Gastroesophageal sphincter (tissue), 4 donors: ENCODE data around the gene SEC24B. TPM values are rescaled to one million over a fixed set of nuclear protein-coding genes. Genes with fewer than 3 reads are reported as not detected.

Source experiments
- ATAC-seq: fragments of 150-250 bp; one replicate; pipeline ENCODE4 v1.9.1; 2016; ENCODE audit warnings: mild to moderate bottlenecking, moderate library complexity
- H3K27ac ChIP-seq, 4 donors: fragments of 200-600 bp; sonication (generic) in 3 of 4; 1 replicate in 3 of 4; 2 replicates in 1 of 4; pipeline ENCODE4 v1.5.1; 2016 to 2019
- H3K27me3 ChIP-seq: fragments of 200-600 bp; sonication (generic); one replicate; pipeline ENCODE4 v1.5.1; 2019
- H3K36me3 ChIP-seq, 2 donors: fragments of 200-600 bp; sonication (generic); one replicate each; pipeline ENCODE4 v1.5.1; 2019; ENCODE audit warnings: control low read depth in 1 of 2
- H3K4me1 ChIP-seq, 3 donors: fragments of 200-600 bp; sonication (generic); 1 replicate in 2 of 3; 2 replicates in 1 of 3; pipeline ENCODE4 v1.5.1; 2016 to 2019; ENCODE audit warnings: control low read depth in 2 of 3
- H3K4me3 ChIP-seq, 2 donors: fragments of 200-600 bp; sonication (generic); one replicate each; pipeline ENCODE4 v1.5.1; 2019; ENCODE audit warnings: mild to moderate bottlenecking in 1 of 2, moderate library complexity in 1 of 2
- H3K9me3 ChIP-seq, 3 donors: fragments of 200-600 bp; sonication (generic); one replicate each; pipeline ENCODE4 v1.5.1; 2017 to 2019; ENCODE audit warnings: control low read depth in 2 of 3
- CTCF ChIP-seq, 4 experiments: fragments of 200-600 bp in 2 of 4; fragments of 450-650 bp in 2 of 4; sonication (generic) in 1 of 4; IDR thresholded peaks; one replicate each; pipeline ENCODE4 v1.5.1; 2017 to 2019; ENCODE audit warnings: antibody characterized with exemption in 4 of 4, mild to moderate bottlenecking in 2 of 4, moderate library complexity in 2 of 4
- EP300 ChIP-seq: sonication (generic); formaldehyde crosslinking; IDR thresholded peaks from one replicate; pipeline ENCODE4 v1.6.1; 2017; ENCODE audit warnings: antibody characterized with exemption, mild to moderate bottlenecking
- POLR2A ChIP-seq, 2 donors: fragments of 450-650 bp; IDR thresholded peaks; one replicate each; pipeline ENCODE4 v1.6.1; 2017; ENCODE audit warnings: antibody characterized with exemption in 2 of 2, mild to moderate bottlenecking in 2 of 2, moderate library complexity in 1 of 2
- POLR2AphosphoS5 ChIP-seq: sonication (generic); formaldehyde crosslinking; IDR thresholded peaks from one replicate; pipeline ENCODE4 v1.6.1; 2017; ENCODE audit warnings: antibody characterized with exemption
- WGBS, 2 donors: methylation state at CpG; one replicate each; pipeline ENCODE4 v1.1.5; 2018; ENCODE audit warnings: low coverage in 1 of 2; 5-methylcytosine and 5-hydroxymethylcytosine counted together
- total RNA-seq, 4 donors: library from RNA; depleted of rRNA; stranded (reverse); fragments of >200 nt; gene quantifications; one replicate each; pipeline ENCODE4 v1.1.0, GENCODE V29; 2016

Gene SEC24B
- total RNA-seq, 4 donors from 2014 or later = 39.5 to 43.5 (median 41.7) TPM

GRCh38 chr4:109440948-109441347 lies 7.3 kb downstream of the SEC24B start:
- no peaks in the 10 kb centered on the region for H3K9me3 ChIP-seq
- ATAC-seq = peak; percentile 77
- H3K4me1 ChIP-seq = peaks cover 26 to 90% (median 45%) of the 10 kb centered on the region in 3 donors
- H3K36me3 ChIP-seq = peaks cover 0 to 8% of the 10 kb centered on the region in 2 donors
- H3K4me3 ChIP-seq = no peak overlapping the region
- no peaks in the 10 kb centered on the region for H3K27me3 ChIP-seq
- WGBS, 2 donors = 21 to 24% methylated on average over 4 of the region's 4 CpGs
- peak overlapping the region; percentile 41 to 65 (median 56) for H3K27ac ChIP-seq
- TF ChIP-seq POLR2AphosphoS5 = peak; percentile 74
- TF ChIP-seq CTCF (IDR thresholded peaks at IDR 0.05) = no peak
- no peak for TF ChIP-seq POLR2A (IDR thresholded peaks at IDR 0.05)
- TF ChIP-seq EP300 = no peak

DNA sequence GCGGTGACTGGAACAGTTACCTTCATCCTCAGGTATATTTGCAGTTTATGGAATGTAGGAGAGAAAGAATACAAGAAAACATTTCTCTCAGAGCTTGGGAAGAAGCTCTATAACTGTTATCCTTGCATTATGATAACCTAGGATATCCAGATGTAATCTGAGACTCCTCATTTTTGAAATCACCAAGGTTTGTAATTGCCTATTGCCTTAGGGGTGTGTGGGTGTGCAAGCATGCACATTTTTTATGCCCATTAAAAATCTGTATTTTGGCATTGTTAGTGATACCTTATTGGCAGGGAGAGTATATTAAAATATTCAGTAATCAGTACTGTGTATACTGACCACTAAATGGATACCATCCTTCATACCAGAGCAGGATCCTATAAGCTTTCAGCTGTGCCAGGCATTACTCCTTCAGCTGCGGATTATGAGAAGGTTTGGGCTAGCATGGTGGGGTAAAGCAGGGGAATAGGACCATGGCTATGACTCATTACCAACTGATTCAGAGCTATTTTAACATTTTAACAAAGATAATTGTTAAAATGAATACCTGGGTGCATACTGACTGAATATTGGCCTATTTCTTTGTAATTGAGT lies 8.3 kb downstream of the SEC24B start:
- no peaks in the 10 kb centered on the region for H3K27me3 ChIP-seq
- peaks cover 26 to 80% (median 45%) of the 10 kb centered on the region in 3 donors for H3K4me1 ChIP-seq
- no peak for ATAC-seq
- H3K36me3 ChIP-seq = peaks cover 0 to 13% of the 10 kb centered on the region in 2 donors
- H3K9me3 ChIP-seq = no peaks in the 10 kb centered on the region
- no peak overlapping the region for H3K4me3 ChIP-seq
- 76 to 88% methylated on average over 2 of the region's 2 CpGs for WGBS, 2 donors
- no peak for TF ChIP-seq POLR2AphosphoS5
- TF ChIP-seq POLR2A (IDR thresholded peaks at IDR 0.05) = no peak
- no peak for TF ChIP-seq EP300
- no peak for TF ChIP-seq CTCF (IDR thresholded peaks at IDR 0.05)
- peak overlapping the region in 3 of 4 donors; percentile 51 to 65 (median 61) for H3K27ac ChIP-seq

DNA sequence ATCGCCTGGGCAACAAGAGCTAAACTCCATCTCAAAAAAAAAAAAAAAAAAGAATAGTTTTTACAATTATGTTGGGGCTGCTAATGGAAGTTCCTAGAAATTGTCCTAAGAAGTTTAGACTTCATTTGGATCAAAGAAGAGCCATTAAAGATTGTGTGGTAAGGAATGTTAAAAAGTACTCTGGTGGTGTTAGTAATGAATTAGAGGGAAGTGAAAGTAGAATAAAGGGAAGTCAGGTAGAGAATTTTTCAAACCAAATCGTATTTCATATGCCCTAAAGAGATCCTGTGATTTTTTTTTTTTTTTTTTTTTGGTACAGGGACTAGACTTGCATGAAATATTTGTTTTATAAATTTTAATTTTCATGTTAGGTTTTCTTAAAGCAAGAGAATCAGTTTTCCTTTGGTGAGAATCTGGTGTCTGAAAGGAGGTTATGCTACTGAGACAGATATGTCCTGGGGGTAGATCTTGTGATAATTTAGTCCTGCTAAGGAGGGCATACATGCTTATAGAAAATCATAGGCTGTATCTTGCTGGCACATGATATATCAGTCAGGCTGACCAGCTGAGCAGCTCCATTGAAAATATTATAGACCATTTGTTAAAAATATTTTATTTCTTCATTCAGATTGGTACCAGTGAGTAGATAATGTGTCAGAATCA lies 10.7 kb downstream of the SEC24B start:
- Histone ChIP-seq H3K27me3 (no peaks in the 10 kb centered on the region), H3K27ac (peak overlapping the region in 1 of 4 donors; percentile 15), H3K4me3 (no peak overlapping the region), H3K36me3 (peaks cover 0 to 14% of the 10 kb centered on the region in 2 donors), H3K4me1 (peaks cover 21 to 57% (median 36%) of the 10 kb centered on the region in 3 donors), H3K9me3 (no peaks in the 10 kb centered on the region)
- WGBS, 2 donors = 46 to 80% methylated on average over 1 to 2 of the region's 2 CpGs
- no peak for TF ChIP-seq POLR2A (IDR thresholded peaks at IDR 0.05)
- TF ChIP-seq POLR2AphosphoS5 = no peak
- no peak for TF ChIP-seq EP300
- TF ChIP-seq CTCF (IDR thresholded peaks at IDR 0.05) = no peak
- ATAC-seq = no peak

DNA sequence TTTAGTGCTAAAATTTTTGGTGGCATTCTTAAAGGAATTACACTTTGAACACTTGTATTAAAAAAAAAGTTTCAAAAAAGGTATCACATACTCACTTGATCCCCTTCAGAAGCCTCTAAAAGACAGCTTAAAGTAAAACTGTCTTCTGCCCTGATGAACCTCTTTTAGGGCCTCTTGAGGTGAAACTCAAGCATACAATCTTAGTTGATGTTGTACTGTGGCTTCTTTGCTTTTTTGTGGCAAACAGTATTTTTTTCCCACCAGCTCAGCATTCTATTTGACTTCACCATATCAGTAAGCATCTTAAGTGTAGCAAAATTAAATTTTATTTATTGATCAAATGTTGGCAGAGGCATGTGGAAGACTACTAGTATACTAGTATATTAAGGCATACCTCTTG lies 13.7 kb downstream of the SEC24B start:
- no peak for ATAC-seq
- H3K27ac ChIP-seq = no peak overlapping the region
- peaks cover 0 to 28% of the 10 kb centered on the region in 2 donors for H3K36me3 ChIP-seq
- no peak overlapping the region for H3K4me3 ChIP-seq
- peaks cover 6 to 48% (median 8%) of the 10 kb centered on the region in 3 donors for H3K4me1 ChIP-seq
- TF ChIP-seq POLR2AphosphoS5 (no peak), POLR2A (IDR thresholded peaks at IDR 0.05) (no peak), CTCF (IDR thresholded peaks at IDR 0.05) (no peak), EP300 (no peak)
- no peaks in the 10 kb centered on the region for H3K9me3 ChIP-seq
- H3K27me3 ChIP-seq = no peaks in the 10 kb centered on the region
